CD4-positive, alpha-beta T cell treated with Interleukin-6 for 4 hours (primary cell): ENCODE results near the gene TBC1D23.
"Not testable (repeated sequence)": the region's sequence is repeated elsewhere in the genome, so short reads cannot be mapped to it uniquely, and the experiment has no call there.

ENCODE experiments used
- DNase-seq: peaks from one replicate; pipeline ENCODE4 v3.0.0-alpha.2; 2020; ENCODE audit warnings: mixed read lengths

The TBC1D23 gene

GRCh38 chr3:100310355-100310965 is 49.7 kb downstream of the TBC1D23 start:
- DNase-seq: no peak

- DNase-seq: no peak
These were observed 50.2 kb downstream of the TBC1D23 start for GRCh38 chr3:100311011-100311410.

GRCh38 chr3:100316641-100317069 is 55.9 kb downstream of the TBC1D23 start:
- peak; percentile 39 for DNase-seq

GRCh38 chr3:100317912-100318311 is 57.1 kb downstream of the TBC1D23 start:
- DNase-seq: no peak

GRCh38 chr3:100319951-100320350 is 59.2 kb downstream of the TBC1D23 start:
- no peak for DNase-seq

- DNase-seq: no peak
These were observed 63.3 kb downstream of the TBC1D23 start for GRCh38 chr3:100324044-100324443.

GRCh38 chr3:100325827-100326226 is 65.0 kb downstream of the TBC1D23 start:
- DNase-seq: no peak

- not testable (repeated sequence) for DNase-seq
These were observed 66.6 kb downstream of the TBC1D23 start for GRCh38 chr3:100327377-100327776.

GRCh38 chr3:100329800-100330489 is 69.2 kb downstream of the TBC1D23 start:
- no peak for DNase-seq

GRCh38 chr3:100330651-100331050 is 69.9 kb downstream of the TBC1D23 start:
- no peak for DNase-seq

- no peak for DNase-seq
These were observed 70.9 kb downstream of the TBC1D23 start for GRCh38 chr3:100331660-100332059.

GRCh38 chr3:100333051-100333450 is 72.3 kb downstream of the TBC1D23 start:
- DNase-seq: no peak

- no peak for DNase-seq
These were observed 73.2 kb downstream of the TBC1D23 start for GRCh38 chr3:100333970-100334487.

GRCh38 chr3:100334488-100335351 is 73.9 kb downstream of the TBC1D23 start, which contains the start of gene NIT2:
TSS of gene NIT2 (plus strand) at chr3:100334757. CDS start at chr3:100334792, 35 bp downstream.
- DNase-seq: peak; percentile 85

- DNase-seq: peak; percentile 6
These were observed 74.6 kb downstream of the TBC1D23 start for GRCh38 chr3:100335434-100335833.

- DNase-seq: not testable (repeated sequence)
These were observed 75.4 kb downstream of the TBC1D23 start for GRCh38 chr3:100336229-100336628.

- no peak for DNase-seq
These were observed 78.1 kb downstream of the TBC1D23 start for GRCh38 chr3:100338911-100339310.

GRCh38 chr3:100339786-100340185 is 79.0 kb downstream of the TBC1D23 start:
- no peak for DNase-seq

- DNase-seq: no peak
These were observed 79.7 kb downstream of the TBC1D23 start for GRCh38 chr3:100340527-100340926.

- DNase-seq: no peak
These were observed 87.9 kb downstream of the TBC1D23 start for GRCh38 chr3:100348727-100349126.

GRCh38 chr3:100351770-100352169 is 91.0 kb downstream of the TBC1D23 start:
- not testable (repeated sequence) for DNase-seq

GRCh38 chr3:100352296-100353231 is 91.8 kb downstream of the TBC1D23 start:
- no peak for DNase-seq
